BLaER1 (cell line): ENCODE data around the gene SH2B3.

Experiments used
- H3K27ac ChIP-seq: shearing (Covaris generic); formaldehyde crosslinking; 2 replicates; pipeline ENCODE4 v1.8.1; 2022
- H3K27me3 ChIP-seq: shearing (Covaris generic); formaldehyde crosslinking; 2 replicates; pipeline ENCODE4 v1.8.1; 2022
- H3K36me3 ChIP-seq: shearing (Covaris generic); formaldehyde crosslinking; 2 replicates; pipeline ENCODE4 v1.8.1; 2022
- H3K4me1 ChIP-seq: shearing (Covaris generic); formaldehyde crosslinking; 2 replicates; pipeline ENCODE4 v1.8.1; 2022
- H3K4me2 ChIP-seq: shearing (Covaris generic); formaldehyde crosslinking; 2 replicates; pipeline ENCODE4 v1.8.1; 2022
- H3K4me3 ChIP-seq: shearing (Covaris generic); formaldehyde crosslinking; 2 replicates; pipeline ENCODE4 v1.8.1; 2022
- H3K9ac ChIP-seq: shearing (Covaris generic); formaldehyde crosslinking; 2 replicates; pipeline ENCODE4 v1.8.1; 2022
- H3K9me3 ChIP-seq: shearing (Covaris generic); formaldehyde crosslinking; 2 replicates; pipeline ENCODE4 v1.8.1; 2022
- H4K20me1 ChIP-seq: shearing (Covaris generic); formaldehyde crosslinking; 2 replicates; pipeline ENCODE4 v1.8.1; 2022
- Cebpa-rat ChIP-seq: shearing (Covaris generic); IDR thresholded peaks from 2 replicates; pipeline ENCODE4 v1.8.1; 2022

Gene SH2B3

DNA sequence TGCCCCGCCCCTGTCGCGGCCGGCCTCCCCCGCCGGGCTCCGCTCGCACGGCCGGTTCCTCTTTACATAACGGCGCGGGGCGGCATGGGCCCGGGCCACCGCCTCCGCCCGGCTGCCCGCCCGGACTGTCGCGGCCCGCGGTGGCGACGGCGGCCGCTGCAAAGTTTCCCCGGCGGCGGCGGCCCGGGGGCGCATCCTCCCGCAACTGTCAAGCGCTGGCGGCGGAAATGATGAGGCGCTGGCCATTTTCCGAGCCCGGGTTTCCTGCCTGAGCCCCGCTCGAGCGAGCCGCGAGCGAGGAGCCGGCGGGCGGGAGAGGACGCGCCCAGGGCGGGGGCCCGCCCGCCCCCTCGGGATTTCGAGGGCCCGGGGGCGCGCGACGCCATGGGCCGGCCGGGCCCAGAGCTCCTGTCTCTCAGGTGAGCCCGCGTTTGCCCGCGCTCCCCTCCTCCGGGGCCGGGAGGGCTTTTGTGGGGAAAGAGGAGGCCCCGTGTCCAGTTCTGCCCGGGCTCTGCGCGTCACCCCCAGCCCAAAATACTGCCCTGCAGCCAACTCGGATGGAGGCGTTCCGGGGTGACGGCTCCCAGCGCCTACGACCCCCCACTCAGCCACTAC is at the start of gene SH2B3:
Gene SH2B3, plus strand, starts transcription at position 65 of the 615 bp plus-strand sequence. CDS start 12,223 bp downstream, outside the sequence.
- Histone ChIP-seq H4K20me1 (peaks cover 47% of the 10 kb centered on the region), H3K9me3 (no peaks in the 10 kb centered on the region), H3K36me3 (no peaks in the 10 kb centered on the region), H3K4me2 (peak within 1 kb of the TSS; percentile 98), H3K4me3 (peak within 1 kb of the TSS; percentile 96), H3K9ac (peak within 1 kb of the TSS; percentile 96), H3K27me3 (no peaks in the 10 kb centered on the region), H3K4me1 (peaks cover 78% of the 10 kb centered on the region), H3K27ac (peak within 1 kb of the TSS; percentile 96)
- no peak for TF ChIP-seq Cebpa-rat

DNA sequence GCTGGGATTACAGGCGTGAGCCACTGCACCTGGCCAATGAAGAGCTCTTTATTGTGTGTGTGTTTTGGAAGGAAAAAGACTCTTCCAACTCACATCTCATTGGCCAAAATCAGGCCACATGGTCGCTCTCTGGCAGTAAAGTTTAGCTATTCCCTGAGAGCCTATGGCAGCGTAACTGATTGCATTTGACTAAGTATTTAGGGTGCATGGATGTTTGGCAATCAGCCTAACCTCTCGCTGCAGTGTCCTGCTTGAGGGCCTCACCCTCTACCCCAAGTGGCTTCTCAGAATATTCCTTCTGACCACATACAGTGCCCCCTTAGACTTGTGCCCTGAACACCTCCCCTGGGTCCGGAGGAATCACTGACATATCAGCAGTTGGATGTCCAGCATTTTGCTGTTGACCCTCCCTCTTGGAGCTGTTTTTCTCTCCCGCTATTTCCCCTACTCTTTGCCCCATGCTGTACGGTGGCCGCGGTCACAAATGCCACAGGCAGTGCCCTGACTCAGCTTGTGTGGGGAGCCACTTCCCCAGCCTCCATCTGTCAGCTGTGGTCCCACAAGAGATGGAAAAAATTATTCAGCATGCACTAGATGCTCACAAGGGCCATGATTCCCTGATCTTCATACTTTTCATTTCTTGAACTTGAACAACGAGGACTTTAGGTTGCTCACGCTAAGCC is 46.4 kb upstream of the SH2B3 start:
- Histone ChIP-seq H3K4me3 (no peak overlapping the region), H3K9me3 (no peaks in the 10 kb centered on the region), H4K20me1 (no peaks in the 10 kb centered on the region), H3K27me3 (no peaks in the 10 kb centered on the region), H3K4me1 (peaks cover 98% of the 10 kb centered on the region), H3K27ac (peak overlapping the region; percentile 89), H3K9ac (peak overlapping the region; percentile 75; the same call in 1 of the 2 replicates), H3K4me2 (peak overlapping the region; percentile 91), H3K36me3 (peaks cover 14% of the 10 kb centered on the region)
- TF ChIP-seq Cebpa-rat: no peak

DNA sequence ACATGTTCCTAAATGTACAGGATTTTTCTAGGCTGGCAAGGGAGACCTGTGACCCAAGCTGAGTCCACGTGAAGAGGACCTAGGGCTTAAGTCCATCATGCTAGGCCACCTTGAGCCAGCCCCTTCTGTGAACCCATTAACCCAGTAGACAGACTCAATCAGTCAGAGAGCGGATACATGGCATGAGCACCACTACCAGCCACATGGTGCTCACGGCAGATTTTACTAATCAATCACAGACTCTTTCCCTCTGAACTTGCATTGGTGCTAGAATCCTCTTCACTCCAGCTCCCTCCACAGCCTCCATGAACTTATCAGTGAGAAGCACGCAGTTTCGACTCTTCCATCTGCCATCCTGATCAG is 45.8 kb upstream of the SH2B3 start:
- TF ChIP-seq Cebpa-rat: no peak
- Histone ChIP-seq H4K20me1 (no peaks in the 10 kb centered on the region), H3K4me2 (peak overlapping the region; percentile 91), H3K9me3 (no peaks in the 10 kb centered on the region), H3K4me1 (peaks cover 98% of the 10 kb centered on the region), H3K9ac (peak overlapping the region; percentile 75; the same call in 1 of the 2 replicates), H3K4me3 (no peak overlapping the region), H3K27me3 (no peaks in the 10 kb centered on the region), H3K36me3 (peaks cover 19% of the 10 kb centered on the region), H3K27ac (peak overlapping the region; percentile 89)

DNA sequence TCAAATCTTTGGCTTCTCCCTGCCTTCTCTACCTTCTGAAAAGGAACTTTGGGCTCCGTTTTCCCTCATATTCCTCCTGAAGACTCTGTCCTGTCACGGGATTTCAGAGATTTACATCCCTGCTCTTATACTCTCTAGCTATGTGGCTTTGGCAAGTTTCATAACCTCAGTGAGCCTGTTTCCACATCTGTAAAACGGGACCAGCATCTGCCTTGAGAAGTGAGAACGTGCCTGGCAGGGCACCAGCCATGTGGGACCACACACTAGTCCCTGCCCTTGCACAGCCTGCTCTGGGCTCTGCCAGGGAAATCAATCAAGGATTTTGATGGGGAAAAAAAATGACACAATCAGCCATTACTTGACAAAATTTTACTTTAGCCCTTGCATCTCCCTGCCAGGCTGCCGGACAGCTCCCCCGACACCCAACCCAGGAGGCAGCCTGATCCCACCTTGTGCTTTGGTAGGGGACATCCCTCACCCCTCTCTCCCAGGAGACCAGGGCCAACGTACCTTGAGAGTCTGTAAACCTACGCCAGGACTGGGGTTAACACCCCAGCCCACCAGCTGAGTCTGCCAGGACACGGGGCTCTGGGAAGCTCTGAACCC is 45.3 kb upstream of the SH2B3 start:
- no peaks in the 10 kb centered on the region for H4K20me1 ChIP-seq
- peak overlapping the region; percentile 46 for H3K4me3 ChIP-seq
- H3K4me2 ChIP-seq: peak overlapping the region; percentile 91
- H3K36me3 ChIP-seq: peaks cover 24% of the 10 kb centered on the region
- H3K4me1 ChIP-seq: peaks cover 92% of the 10 kb centered on the region
- TF ChIP-seq Cebpa-rat: no peak
- peak overlapping the region; percentile 89 for H3K27ac ChIP-seq
- peak overlapping the region; percentile 75 for H3K9ac ChIP-seq
- no peaks in the 10 kb centered on the region for H3K9me3 ChIP-seq
- no peaks in the 10 kb centered on the region for H3K27me3 ChIP-seq

DNA sequence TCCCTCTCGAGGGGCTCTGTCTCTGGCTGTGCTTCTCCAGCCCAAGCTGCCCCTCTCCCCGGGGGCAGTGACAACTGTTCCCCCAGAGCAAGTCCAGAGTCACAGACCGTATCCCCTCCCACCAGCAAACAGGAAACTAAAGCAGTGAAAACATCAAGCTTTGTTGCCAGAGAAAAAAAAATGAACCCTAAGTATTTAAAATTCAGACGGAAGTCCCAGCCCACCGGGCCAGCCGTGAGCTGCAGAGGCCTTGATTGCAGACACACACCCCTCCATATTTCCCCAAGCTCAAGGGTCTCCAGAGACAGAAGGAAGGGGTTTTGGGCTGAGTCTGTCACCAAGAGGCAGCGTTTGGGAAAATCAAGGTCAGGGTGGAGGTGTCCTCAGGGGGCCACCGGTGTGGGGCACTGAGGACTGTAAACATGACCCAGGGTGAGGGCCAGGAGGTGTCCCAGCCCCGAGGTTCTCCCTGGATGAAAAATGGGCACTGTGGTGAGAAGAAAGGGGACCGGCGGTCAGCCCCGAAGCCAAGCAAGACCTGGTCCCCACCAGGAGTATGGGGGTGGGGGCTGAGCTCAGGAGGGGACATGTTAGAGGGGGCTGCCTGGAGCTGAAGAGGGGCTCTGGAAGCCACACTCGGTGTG is 44.5 kb upstream of the SH2B3 start:
- TF ChIP-seq Cebpa-rat: no peak
- H3K9ac ChIP-seq: peak overlapping the region; percentile 75
- H3K4me2 ChIP-seq: peak overlapping the region; percentile 91
- H3K4me1 ChIP-seq: peaks cover 85% of the 10 kb centered on the region
- peak overlapping the region; percentile 46 for H3K4me3 ChIP-seq
- H4K20me1 ChIP-seq: no peaks in the 10 kb centered on the region
- no peaks in the 10 kb centered on the region for H3K9me3 ChIP-seq
- H3K27me3 ChIP-seq: no peaks in the 10 kb centered on the region
- peaks cover 30% of the 10 kb centered on the region for H3K36me3 ChIP-seq
- H3K27ac ChIP-seq: peak overlapping the region; percentile 89

DNA sequence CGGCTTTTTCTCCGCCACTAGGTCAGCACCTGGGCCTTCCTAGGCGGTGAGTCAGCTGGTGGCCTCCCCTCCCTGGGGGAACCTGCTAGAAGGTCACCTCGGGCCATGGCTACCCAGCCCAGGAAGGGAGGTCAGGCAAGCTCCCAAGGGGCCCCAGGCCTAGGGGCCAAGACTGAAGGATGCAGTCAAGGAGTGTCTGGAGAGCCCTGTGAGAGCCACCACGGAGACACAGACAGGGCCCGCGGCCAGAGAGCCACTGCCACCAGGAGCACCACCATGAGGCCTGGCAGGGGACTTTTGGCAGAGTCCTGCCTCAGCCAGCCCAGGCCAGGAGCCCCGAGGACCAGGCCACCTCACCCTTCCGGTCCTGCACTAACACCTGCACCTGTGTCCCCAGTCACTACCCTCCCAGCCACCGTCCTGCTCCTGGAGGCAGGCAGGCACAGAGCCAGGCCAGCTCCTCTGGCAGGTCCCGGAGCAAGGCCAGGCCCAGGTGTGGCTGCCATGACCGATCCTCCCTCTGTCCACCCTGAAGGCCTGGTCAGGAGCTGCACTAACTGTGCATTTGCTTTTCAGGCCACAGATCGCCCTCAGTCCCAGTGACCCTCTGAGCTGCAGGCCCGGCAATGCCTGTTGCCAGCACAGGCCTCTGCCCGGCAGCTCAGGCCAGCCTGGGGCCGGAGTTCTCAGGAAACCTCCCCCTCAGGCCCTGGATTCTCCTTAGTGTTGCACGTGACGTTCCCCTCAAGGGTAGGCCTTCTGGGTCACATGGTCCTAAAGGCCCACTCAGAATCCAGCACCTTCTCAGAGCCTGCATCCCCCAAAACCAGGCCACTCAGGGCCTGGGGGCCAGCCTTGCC is 43.8 kb upstream of the SH2B3 start:
- Histone ChIP-seq H3K27me3 (no peaks in the 10 kb centered on the region), H3K27ac (peak overlapping the region; percentile 89), H3K36me3 (peaks cover 33% of the 10 kb centered on the region), H3K9me3 (no peaks in the 10 kb centered on the region), H3K4me3 (peak overlapping the region; percentile 46), H3K4me2 (peak overlapping the region; percentile 91), H3K9ac (peak overlapping the region; percentile 75), H3K4me1 (peaks cover 85% of the 10 kb centered on the region), H4K20me1 (peaks cover 7% of the 10 kb centered on the region)
- no peak for TF ChIP-seq Cebpa-rat

DNA sequence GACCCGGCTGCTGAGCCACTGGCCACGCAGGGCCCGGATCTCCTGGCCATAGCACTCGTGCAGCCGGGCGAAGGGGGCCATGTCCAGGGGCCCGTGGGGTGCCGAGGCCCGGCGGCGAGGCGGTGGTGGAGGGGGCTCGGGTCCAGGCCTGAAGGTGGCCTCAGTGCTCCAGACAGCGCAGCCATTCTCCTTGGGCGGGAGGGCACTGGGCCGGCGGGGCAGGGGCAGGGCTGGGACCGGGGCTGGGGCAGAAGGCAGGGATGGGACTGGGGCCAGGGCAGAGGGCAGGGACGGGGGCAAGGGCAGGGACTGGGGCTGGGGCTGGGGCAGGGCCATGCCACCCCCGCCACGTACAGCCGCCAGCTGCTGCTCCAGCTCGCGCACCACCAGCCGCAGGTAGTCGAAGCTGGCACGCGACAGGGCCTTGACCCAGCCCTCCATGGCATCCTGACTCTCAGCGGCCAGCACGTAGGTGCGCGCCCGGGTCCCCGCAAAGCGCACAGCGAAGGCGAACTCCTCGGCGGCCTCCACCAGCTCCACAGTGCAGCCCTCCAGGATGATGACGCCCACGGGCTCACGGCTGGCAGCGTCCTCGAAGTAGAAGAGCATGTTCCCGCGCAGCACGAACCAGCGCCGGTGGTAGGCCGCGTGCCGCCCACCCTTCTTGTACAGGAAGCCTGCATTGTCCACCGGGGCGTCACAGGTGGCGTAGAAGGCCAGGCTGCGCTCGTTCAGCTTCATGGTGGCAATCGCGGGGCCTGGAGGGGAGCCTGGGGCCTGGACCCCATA is 42.8 kb upstream of the SH2B3 start:
- Histone ChIP-seq H3K9ac (peak overlapping the region; percentile 75), H3K4me2 (peak overlapping the region; percentile 91), H3K27ac (peak overlapping the region; percentile 89), H4K20me1 (peaks cover 16% of the 10 kb centered on the region), H3K27me3 (no peaks in the 10 kb centered on the region), H3K36me3 (peaks cover 33% of the 10 kb centered on the region), H3K4me3 (no peak overlapping the region), H3K4me1 (peaks cover 85% of the 10 kb centered on the region), H3K9me3 (no peaks in the 10 kb centered on the region)
- TF ChIP-seq Cebpa-rat: no peak

DNA sequence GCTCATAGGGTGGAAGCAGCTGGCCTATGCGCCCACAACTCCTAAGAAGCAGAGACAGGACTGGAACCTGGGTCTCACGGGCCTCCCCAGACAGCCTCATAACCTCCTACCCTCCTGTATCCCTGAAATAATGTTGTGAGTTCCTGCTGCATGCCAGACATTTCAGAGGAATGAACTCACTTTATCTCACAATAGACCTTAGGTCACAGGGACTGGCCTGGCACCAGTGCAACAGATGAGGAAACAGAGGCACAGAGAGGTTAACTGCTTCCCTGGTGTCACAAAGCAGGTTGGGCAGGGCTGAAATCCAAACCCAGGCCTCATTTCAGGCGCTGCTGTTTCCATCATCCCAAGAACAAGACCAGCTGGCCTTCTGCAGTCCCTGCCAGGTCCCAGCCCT is 42.1 kb upstream of the SH2B3 start:
- no peaks in the 10 kb centered on the region for H3K27me3 ChIP-seq
- TF ChIP-seq Cebpa-rat: no peak
- H4K20me1 ChIP-seq: peaks cover 23% of the 10 kb centered on the region
- peak overlapping the region; percentile 11 for H3K4me2 ChIP-seq
- peak overlapping the region; percentile 27; the same call in 1 of the 2 replicates for H3K27ac ChIP-seq
- peaks cover 33% of the 10 kb centered on the region for H3K36me3 ChIP-seq
- no peak overlapping the region for H3K4me3 ChIP-seq
- no peaks in the 10 kb centered on the region for H3K9me3 ChIP-seq
- peaks cover 84% of the 10 kb centered on the region for H3K4me1 ChIP-seq
- no peak overlapping the region for H3K9ac ChIP-seq
